Ovary (tissue), 3 donors: ENCODE measurements around the gene WFIKKN2.

ENCODE experiments used
- EP300 ChIP-seq: sonication (generic); formaldehyde crosslinking; IDR thresholded peaks from one replicate; pipeline ENCODE4 v1.6.1; 2017; ENCODE audit warnings: antibody characterized with exemption
- POLR2A ChIP-seq: fragments of 450-650 bp; IDR thresholded peaks from one replicate; pipeline ENCODE4 v1.6.1; 2017; ENCODE audit warnings: antibody characterized with exemption, mild to moderate bottlenecking, moderate library complexity
- TF ChIP-seq, protein P1 (sequence below), 3 donors: fragments of 450-650 bp in 2 of 3; fragments of 200-600 bp in 1 of 3; IDR thresholded peaks; one replicate each; pipeline versions ENCODE4 v1.5.1 to v1.8.0; 2016 to 2022; ENCODE audit warnings: antibody characterized with exemption in 3 of 3, mild to moderate bottlenecking in 1 of 3
- donor health status: DM: no; HTN: no; CAD: no.

DNA sequence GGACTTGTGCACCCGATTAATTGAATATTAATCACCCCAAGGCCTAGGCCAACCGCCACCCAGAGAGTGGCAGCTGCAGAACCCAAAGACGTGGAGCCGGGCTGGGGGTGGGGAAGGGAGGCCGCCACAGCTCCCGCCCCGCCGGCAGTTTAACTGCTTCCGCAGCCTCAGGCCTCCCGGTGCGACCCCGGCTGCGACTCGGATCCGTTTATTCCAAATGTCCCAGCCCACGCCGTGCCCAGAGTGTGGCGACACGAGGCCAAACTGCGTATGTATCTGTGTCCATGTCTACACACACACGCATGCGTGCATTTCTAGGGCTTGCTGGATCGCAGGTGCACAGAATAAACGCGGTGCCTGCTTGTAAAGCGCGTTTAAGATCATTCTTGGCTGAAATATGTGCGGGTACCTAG lies 31.6 kb downstream of the WFIKKN2 start:
- TF ChIP-seq, protein P1, sequence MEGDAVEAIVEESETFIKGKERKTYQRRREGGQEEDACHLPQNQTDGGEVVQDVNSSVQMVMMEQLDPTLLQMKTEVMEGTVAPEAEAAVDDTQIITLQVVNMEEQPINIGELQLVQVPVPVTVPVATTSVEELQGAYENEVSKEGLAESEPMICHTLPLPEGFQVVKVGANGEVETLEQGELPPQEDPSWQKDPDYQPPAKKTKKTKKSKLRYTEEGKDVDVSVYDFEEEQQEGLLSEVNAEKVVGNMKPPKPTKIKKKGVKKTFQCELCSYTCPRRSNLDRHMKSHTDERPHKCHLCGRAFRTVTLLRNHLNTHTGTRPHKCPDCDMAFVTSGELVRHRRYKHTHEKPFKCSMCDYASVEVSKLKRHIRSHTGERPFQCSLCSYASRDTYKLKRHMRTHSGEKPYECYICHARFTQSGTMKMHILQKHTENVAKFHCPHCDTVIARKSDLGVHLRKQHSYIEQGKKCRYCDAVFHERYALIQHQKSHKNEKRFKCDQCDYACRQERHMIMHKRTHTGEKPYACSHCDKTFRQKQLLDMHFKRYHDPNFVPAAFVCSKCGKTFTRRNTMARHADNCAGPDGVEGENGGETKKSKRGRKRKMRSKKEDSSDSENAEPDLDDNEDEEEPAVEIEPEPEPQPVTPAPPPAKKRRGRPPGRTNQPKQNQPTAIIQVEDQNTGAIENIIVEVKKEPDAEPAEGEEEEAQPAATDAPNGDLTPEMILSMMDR (IDR thresholded peaks at IDR 0.05) = peak in 1 of 3 donors; percentile 9
- TF ChIP-seq EP300 (no peak), POLR2A (no peak)
